ENCODE measurements around the gene CPVL.

The CPVL gene

DNA sequence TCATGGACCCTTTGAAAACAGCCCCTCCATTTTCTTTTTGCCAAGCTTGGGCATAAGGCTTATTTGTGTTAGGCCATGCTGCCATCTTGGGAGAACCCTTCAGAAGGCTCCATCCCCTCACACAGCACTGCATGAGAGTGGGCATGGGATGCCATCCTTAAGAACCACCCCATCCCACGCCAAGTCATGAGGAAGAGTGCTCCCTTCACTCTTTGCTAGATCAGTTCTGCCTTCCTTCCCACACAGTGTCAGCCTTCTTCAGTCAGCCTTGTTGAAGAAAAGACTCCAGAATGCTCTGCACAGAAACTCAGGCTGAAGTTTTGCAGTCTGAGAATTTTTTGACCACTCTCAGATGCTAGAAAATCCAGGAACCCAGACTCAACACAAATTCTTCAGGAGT lies 32.8 kb upstream of the CPVL start:
- H3K4me2 ChIP-seq (ENCODE audit: low read length), result no peak overlapping the region
- H3K9ac ChIP-seq (ENCODE audit: low read depth, low read length), result no peak overlapping the region

DNA sequence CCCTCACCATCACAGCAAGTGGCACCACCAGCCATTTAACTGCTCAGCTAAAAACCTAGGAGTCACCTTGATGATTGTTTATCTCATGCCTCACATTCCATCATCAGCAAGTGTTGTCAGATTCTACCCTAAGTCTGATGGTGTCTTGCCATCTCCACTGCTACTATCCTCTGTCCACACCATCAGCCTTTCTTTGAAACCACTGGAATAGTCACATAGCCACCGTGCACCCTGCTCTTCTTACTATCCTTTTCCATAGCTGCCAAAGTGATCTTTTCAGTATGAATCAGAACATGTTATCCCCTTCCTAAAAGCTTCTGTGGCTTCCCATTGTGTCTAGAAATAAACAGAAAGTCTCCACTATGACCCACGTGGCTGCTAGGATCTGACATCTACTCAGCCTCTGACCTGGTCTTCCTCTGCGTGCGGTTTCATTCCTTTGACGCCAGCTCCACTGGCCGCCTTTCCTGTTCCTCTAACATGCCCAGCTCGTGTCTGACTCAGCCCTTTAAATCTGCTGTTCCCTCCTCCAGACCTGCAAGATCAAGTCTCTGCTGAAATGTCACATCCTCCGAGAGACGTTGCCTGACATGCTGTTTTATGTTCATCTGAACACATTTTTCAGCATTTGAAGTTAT lies 31.7 kb upstream of the CPVL start:
- Histone ChIP-seq H3K36me3 (ENCODE audit: insufficient read depth, low read length) (no peaks in the 10 kb centered on the region), H3K9ac (ENCODE audit: low read depth, low read length) (no peak overlapping the region), H3K9me3 (replicated peaks; ENCODE audit: low read length) (no peaks in the 10 kb centered on the region), H3K4me1 (ENCODE audit: control insufficient read depth, insufficient read depth, low read length) (no peaks in the 10 kb centered on the region), H3K4me2 (ENCODE audit: low read length) (no peak overlapping the region), H3K27me3 (ENCODE audit: control insufficient read depth, insufficient read depth, low read length) (peaks cover 32% of the 10 kb centered on the region), H3K4me3 (ENCODE audit: low read length) (no peak overlapping the region)

More for the DNA sequence above, 32.8 kb upstream of the CPVL start:
- no peak overlapping the region for H3K4me3 ChIP-seq (ENCODE audit: low read length)
- H3K4me1 ChIP-seq (ENCODE audit: control insufficient read depth, insufficient read depth, low read length), result no peaks in the 10 kb centered on the region
- H3K9me3 ChIP-seq (replicated peaks; ENCODE audit: low read length), result no peaks in the 10 kb centered on the region
- no peaks in the 10 kb centered on the region for H3K36me3 ChIP-seq (ENCODE audit: insufficient read depth, low read length)
- peaks cover 32% of the 10 kb centered on the region for H3K27me3 ChIP-seq (ENCODE audit: control insufficient read depth, insufficient read depth, low read length)

GRCh38 chr7:29173458-29173857 lies 27.1 kb upstream of the CPVL start:
- Histone ChIP-seq H3K9me3 (replicated peaks; ENCODE audit: low read length) (no peaks in the 10 kb centered on the region), H3K9ac (ENCODE audit: low read depth, low read length) (no peak overlapping the region), H3K36me3 (ENCODE audit: insufficient read depth, low read length) (no peaks in the 10 kb centered on the region), H3K27me3 (ENCODE audit: control insufficient read depth, insufficient read depth, low read length) (peaks cover 26% of the 10 kb centered on the region), H3K4me2 (ENCODE audit: low read length) (no peak overlapping the region), H3K4me1 (ENCODE audit: control insufficient read depth, insufficient read depth, low read length) (no peaks in the 10 kb centered on the region), H3K4me3 (ENCODE audit: low read length) (no peak overlapping the region)

GRCh38 chr7:29170781-29171180 lies 24.4 kb upstream of the CPVL start:
- H3K4me2 ChIP-seq (ENCODE audit: low read length), result no peak overlapping the region
- peaks cover 21% of the 10 kb centered on the region for H3K27me3 ChIP-seq (ENCODE audit: control insufficient read depth, insufficient read depth, low read length)

GRCh38 chr7:29167721-29168120 lies 21.4 kb upstream of the CPVL start:
- H3K4me1 ChIP-seq (ENCODE audit: control insufficient read depth, insufficient read depth, low read length), result no peaks in the 10 kb centered on the region
- H3K4me2 ChIP-seq (ENCODE audit: low read length), result no peak overlapping the region
- H3K4me3 ChIP-seq (ENCODE audit: low read length), result no peak overlapping the region
- H3K36me3 ChIP-seq (ENCODE audit: insufficient read depth, low read length), result no peaks in the 10 kb centered on the region
- no peak overlapping the region for H3K9ac ChIP-seq (ENCODE audit: low read depth, low read length)
- no peaks in the 10 kb centered on the region for H3K9me3 ChIP-seq (replicated peaks; ENCODE audit: low read length)
- H3K27me3 ChIP-seq (ENCODE audit: control insufficient read depth, insufficient read depth, low read length), result peaks cover 21% of the 10 kb centered on the region

More at GRCh38 chr7:29170781-29171180, 24.4 kb upstream of the CPVL start:
- H3K9ac ChIP-seq (ENCODE audit: low read depth, low read length), result no peak overlapping the region
- no peaks in the 10 kb centered on the region for H3K9me3 ChIP-seq (replicated peaks; ENCODE audit: low read length)
- no peaks in the 10 kb centered on the region for H3K36me3 ChIP-seq (ENCODE audit: insufficient read depth, low read length)
- no peak overlapping the region for H3K4me3 ChIP-seq (ENCODE audit: low read length)
- no peaks in the 10 kb centered on the region for H3K4me1 ChIP-seq (ENCODE audit: control insufficient read depth, insufficient read depth, low read length)

GRCh38 chr7:29163854-29164253 lies 17.5 kb upstream of the CPVL start:
- H3K4me2 ChIP-seq (ENCODE audit: low read length), result no peak overlapping the region
- no peak overlapping the region for H3K9ac ChIP-seq (ENCODE audit: low read depth, low read length)
- H3K4me3 ChIP-seq (ENCODE audit: low read length), result no peak overlapping the region
- H3K36me3 ChIP-seq (ENCODE audit: insufficient read depth, low read length), result no peaks in the 10 kb centered on the region
- no peaks in the 10 kb centered on the region for H3K9me3 ChIP-seq (replicated peaks; ENCODE audit: low read length)
- H3K27me3 ChIP-seq (ENCODE audit: control insufficient read depth, insufficient read depth, low read length), result peaks cover 16% of the 10 kb centered on the region
- no peaks in the 10 kb centered on the region for H3K4me1 ChIP-seq (ENCODE audit: control insufficient read depth, insufficient read depth, low read length)

DNA sequence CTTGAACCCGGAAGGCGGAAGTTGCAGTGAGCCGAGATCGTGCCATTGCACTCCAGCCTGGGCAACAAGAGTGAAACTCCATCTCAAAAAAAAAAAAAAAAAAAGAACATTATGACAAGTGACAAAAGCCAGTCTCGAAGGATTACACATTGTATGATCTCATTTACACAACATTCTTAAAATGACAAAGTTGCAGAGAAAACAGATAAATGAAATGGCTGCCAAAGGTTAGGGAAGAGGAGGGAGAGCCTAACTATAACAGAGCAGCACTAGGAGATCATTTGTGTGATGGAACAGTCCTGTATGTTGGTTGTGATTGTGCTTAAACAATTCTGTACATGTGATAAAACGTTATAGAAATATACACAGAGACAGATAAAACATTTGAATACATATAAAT lies 16.2 kb upstream of the CPVL start:
- H3K36me3 ChIP-seq (ENCODE audit: insufficient read depth, low read length), result no peaks in the 10 kb centered on the region
- no peak overlapping the region for H3K4me2 ChIP-seq (ENCODE audit: low read length)
- no peak overlapping the region for H3K4me3 ChIP-seq (ENCODE audit: low read length)
- peaks cover 19% of the 10 kb centered on the region for H3K27me3 ChIP-seq (ENCODE audit: control insufficient read depth, insufficient read depth, low read length)
- no peaks in the 10 kb centered on the region for H3K9me3 ChIP-seq (replicated peaks; ENCODE audit: low read length)
- no peaks in the 10 kb centered on the region for H3K4me1 ChIP-seq (ENCODE audit: control insufficient read depth, insufficient read depth, low read length)
- no peak overlapping the region for H3K9ac ChIP-seq (ENCODE audit: low read depth, low read length)

- no peaks in the 10 kb centered on the region for H3K9me3 ChIP-seq (replicated peaks; ENCODE audit: low read length)
- H3K9ac ChIP-seq (ENCODE audit: low read depth, low read length), result no peak overlapping the region
- H3K4me1 ChIP-seq (ENCODE audit: control insufficient read depth, insufficient read depth, low read length), result no peaks in the 10 kb centered on the region
- no peaks in the 10 kb centered on the region for H3K36me3 ChIP-seq (ENCODE audit: insufficient read depth, low read length)
- H3K4me3 ChIP-seq (ENCODE audit: low read length), result no peak overlapping the region
- H3K4me2 ChIP-seq (ENCODE audit: low read length), result no peak overlapping the region
- peaks cover 24% of the 10 kb centered on the region for H3K27me3 ChIP-seq (ENCODE audit: control insufficient read depth, insufficient read depth, low read length)
Measured at GRCh38 chr7:29161231-29161630, 14.9 kb upstream of the CPVL start.

DNA sequence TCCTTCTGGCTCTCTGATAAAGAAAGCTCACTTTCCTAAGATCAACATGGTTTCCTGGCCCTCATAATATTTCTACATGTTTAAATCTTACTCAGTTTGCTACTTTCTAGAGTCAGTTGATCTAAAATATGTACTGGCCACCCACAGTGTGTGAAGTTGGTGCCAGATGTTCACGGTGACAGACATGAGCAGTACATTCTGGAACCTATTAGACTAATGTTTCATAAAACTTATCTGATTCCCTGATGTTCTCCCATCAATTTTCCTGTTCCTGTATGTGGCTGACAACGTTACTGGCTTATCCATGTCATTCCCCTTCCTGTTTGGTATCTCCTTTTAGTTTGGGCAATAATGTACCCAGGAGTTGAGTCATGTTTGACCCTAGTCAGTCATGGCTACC lies 13.7 kb upstream of the CPVL start:
- Histone ChIP-seq H3K4me1 (ENCODE audit: control insufficient read depth, insufficient read depth, low read length) (no peaks in the 10 kb centered on the region), H3K27me3 (ENCODE audit: control insufficient read depth, insufficient read depth, low read length) (peaks cover 31% of the 10 kb centered on the region), H3K4me2 (ENCODE audit: low read length) (no peak overlapping the region), H3K9ac (ENCODE audit: low read depth, low read length) (no peak overlapping the region), H3K9me3 (replicated peaks; ENCODE audit: low read length) (no peaks in the 10 kb centered on the region), H3K4me3 (ENCODE audit: low read length) (no peak overlapping the region), H3K36me3 (ENCODE audit: insufficient read depth, low read length) (no peaks in the 10 kb centered on the region)

DNA sequence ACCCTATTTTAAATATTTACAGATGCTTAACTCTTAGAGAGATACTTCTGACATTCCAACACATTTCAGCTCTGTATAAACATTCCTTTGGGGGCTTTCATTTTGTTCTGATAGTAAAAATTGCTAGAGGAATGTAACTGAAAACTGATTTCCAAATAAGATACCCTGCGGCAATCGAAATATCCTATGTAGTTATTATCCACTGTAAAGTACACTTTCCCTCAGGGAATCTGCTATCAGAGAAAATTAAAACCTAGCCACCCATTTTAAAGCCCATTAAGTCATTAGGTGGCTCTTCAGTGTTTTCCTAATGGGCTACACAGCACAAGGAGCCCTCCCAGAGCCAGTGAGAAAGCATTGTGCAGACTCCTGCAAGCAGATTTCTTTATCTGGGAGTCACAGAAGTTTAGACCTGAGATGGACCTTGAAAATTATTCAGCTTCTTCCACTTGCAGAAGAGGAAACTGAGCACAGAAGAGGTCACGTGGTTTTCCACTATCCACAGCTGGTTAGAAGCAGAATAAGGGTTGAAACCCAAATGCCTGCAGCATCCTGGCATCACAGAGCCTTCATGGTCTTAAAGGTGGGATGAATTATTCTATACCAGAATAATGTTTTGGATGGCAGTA lies 12.6 kb upstream of the CPVL start:
- Histone ChIP-seq H3K9me3 (replicated peaks; ENCODE audit: low read length) (no peaks in the 10 kb centered on the region), H3K9ac (ENCODE audit: low read depth, low read length) (no peak overlapping the region), H3K4me2 (ENCODE audit: low read length) (no peak overlapping the region)

GRCh38 chr7:29156907-29157452 lies 10.6 kb upstream of the CPVL start:
- no peak overlapping the region for H3K4me3 ChIP-seq (ENCODE audit: low read length)
- H3K9me3 ChIP-seq (replicated peaks; ENCODE audit: low read length), result no peaks in the 10 kb centered on the region
- H3K9ac ChIP-seq (ENCODE audit: low read depth, low read length), result no peak overlapping the region
- no peak overlapping the region for H3K4me2 ChIP-seq (ENCODE audit: low read length)
- no peaks in the 10 kb centered on the region for H3K36me3 ChIP-seq (ENCODE audit: insufficient read depth, low read length)
- no peaks in the 10 kb centered on the region for H3K4me1 ChIP-seq (ENCODE audit: control insufficient read depth, insufficient read depth, low read length)
- H3K27me3 ChIP-seq (ENCODE audit: control insufficient read depth, insufficient read depth, low read length), result peaks cover 38% of the 10 kb centered on the region

More for the DNA sequence above, 12.6 kb upstream of the CPVL start:
- Histone ChIP-seq H3K4me1 (ENCODE audit: control insufficient read depth, insufficient read depth, low read length) (no peaks in the 10 kb centered on the region), H3K36me3 (ENCODE audit: insufficient read depth, low read length) (no peaks in the 10 kb centered on the region), H3K4me3 (ENCODE audit: low read length) (no peak overlapping the region), H3K27me3 (ENCODE audit: control insufficient read depth, insufficient read depth, low read length) (peaks cover 31% of the 10 kb centered on the region)

- no peak overlapping the region for H3K4me3 ChIP-seq (ENCODE audit: low read length)
- H3K4me1 ChIP-seq (ENCODE audit: control insufficient read depth, insufficient read depth, low read length), result no peaks in the 10 kb centered on the region
- H3K4me2 ChIP-seq (ENCODE audit: low read length), result no peak overlapping the region
Measured at GRCh38 chr7:29154076-29154475, 7.7 kb upstream of the CPVL start.

More at GRCh38 chr7:29154076-29154475, 7.7 kb upstream of the CPVL start:
- Histone ChIP-seq H3K9me3 (replicated peaks; ENCODE audit: low read length) (no peaks in the 10 kb centered on the region), H3K36me3 (ENCODE audit: insufficient read depth, low read length) (no peaks in the 10 kb centered on the region), H3K27me3 (ENCODE audit: control insufficient read depth, insufficient read depth, low read length) (peaks cover 51% of the 10 kb centered on the region), H3K9ac (ENCODE audit: low read depth, low read length) (no peak overlapping the region)

All from skeletal muscle satellite cell (primary cell).